IMR-90 (cell line): ENCODE data around the gene MBTPS1.

Experiments used
- CEBPB ChIP-seq: IDR thresholded peaks from 2 replicates; pipeline ENCODE4 v1.6.1; 2012; ENCODE audit warnings: low read depth, low read length, improper control_type of control experiment
- CHD1 ChIP-seq: IDR thresholded peaks from 2 replicates; pipeline ENCODE4 v1.6.1; 2012; ENCODE audit warnings: low read depth, low read length, improper control_type of control experiment
- MAFK ChIP-seq: IDR thresholded peaks from 2 replicates; pipeline ENCODE4 v1.6.1; 2012; ENCODE audit warnings: low read depth, low read length, improper control_type of control experiment
- MAZ ChIP-seq: IDR thresholded peaks from 2 replicates; pipeline ENCODE4 v1.6.1; 2012; ENCODE audit warnings: low read depth, mild to moderate bottlenecking, low read length, improper control_type of control experiment, moderate library complexity, borderline replicate concordance
- POLR2A ChIP-seq: IDR thresholded peaks from 2 replicates; pipeline ENCODE4 v1.6.1; 2012; ENCODE audit warnings: mild to moderate bottlenecking, low read depth, low read length
- RAD21 ChIP-seq: IDR thresholded peaks from 2 replicates; pipeline ENCODE4 v1.6.1; 2012; ENCODE audit warnings: low read length, improper control_type of control experiment
- RCOR1 ChIP-seq: IDR thresholded peaks from 2 replicates; pipeline ENCODE4 v1.6.1; 2012; ENCODE audit warnings: mild to moderate bottlenecking, low read length, improper control_type of control experiment; ENCODE audit not compliant: insufficient replicate concordance
- TF ChIP-seq, protein P1 (sequence below): conservative IDR thresholded peaks from 2 replicates; pipeline ENCODE4 v1.5.1; 2012; ENCODE audit warnings: mild to moderate bottlenecking, low read depth, low read length, improper control_type of control experiment
- TF ChIP-seq, protein P2 (sequence below): fragments of 150-350 bp; IDR thresholded peaks from 2 replicates; pipeline ENCODE4 v1.6.1; 2016; ENCODE audit warnings: low read depth, mild to moderate bottlenecking, low read length, moderate library complexity, borderline replicate concordance
- TF ChIP-seq, protein P3 (sequence below): fragments of 150-350 bp; IDR thresholded peaks from 2 replicates; pipeline ENCODE4 v1.6.1; 2017; ENCODE audit warnings: mild to moderate bottlenecking, antibody characterized with exemption, low read length, low read depth

DNA sequence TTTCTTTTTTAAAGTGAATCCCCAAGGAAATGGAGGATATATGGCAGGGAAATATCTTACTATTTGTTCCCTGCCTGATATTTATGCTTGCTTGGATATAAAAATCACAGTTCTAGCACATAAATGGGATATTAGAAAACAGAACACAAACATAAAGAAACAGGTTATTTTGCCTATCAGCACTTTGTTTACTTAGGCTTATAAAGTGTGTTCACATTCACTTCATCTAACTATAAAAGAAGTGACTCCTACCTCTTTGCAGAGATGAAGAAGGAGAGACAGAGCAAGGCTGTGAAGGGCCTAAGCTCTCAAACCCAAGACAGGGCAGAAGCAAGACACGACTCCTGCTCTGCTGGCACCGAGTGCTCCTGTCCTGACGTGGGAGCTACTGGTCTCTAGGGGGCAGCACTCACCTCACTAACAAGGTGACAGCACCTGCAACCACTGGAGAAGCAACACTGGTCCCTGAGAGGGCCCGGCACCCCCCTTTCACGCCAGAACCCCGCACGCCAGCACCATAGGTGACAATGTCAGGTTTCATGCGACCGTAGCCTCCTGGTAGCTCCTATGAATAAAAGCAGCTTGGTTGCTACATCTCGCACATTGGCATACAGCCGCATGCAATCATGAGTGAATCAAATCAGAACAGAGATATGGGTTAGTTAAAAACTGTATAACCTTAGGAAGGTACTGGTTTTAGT is 32.0 kb downstream of the MBTPS1 start:
- TF ChIP-seq, protein P1, sequence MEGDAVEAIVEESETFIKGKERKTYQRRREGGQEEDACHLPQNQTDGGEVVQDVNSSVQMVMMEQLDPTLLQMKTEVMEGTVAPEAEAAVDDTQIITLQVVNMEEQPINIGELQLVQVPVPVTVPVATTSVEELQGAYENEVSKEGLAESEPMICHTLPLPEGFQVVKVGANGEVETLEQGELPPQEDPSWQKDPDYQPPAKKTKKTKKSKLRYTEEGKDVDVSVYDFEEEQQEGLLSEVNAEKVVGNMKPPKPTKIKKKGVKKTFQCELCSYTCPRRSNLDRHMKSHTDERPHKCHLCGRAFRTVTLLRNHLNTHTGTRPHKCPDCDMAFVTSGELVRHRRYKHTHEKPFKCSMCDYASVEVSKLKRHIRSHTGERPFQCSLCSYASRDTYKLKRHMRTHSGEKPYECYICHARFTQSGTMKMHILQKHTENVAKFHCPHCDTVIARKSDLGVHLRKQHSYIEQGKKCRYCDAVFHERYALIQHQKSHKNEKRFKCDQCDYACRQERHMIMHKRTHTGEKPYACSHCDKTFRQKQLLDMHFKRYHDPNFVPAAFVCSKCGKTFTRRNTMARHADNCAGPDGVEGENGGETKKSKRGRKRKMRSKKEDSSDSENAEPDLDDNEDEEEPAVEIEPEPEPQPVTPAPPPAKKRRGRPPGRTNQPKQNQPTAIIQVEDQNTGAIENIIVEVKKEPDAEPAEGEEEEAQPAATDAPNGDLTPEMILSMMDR: peak; percentile 64
- TF ChIP-seq RCOR1 (no peak), RAD21 (peak; percentile 68), POLR2A (no peak), MAFK (no peak), CEBPB (no peak), MAZ (no peak), CHD1 (no peak)
- TF ChIP-seq, protein P2, sequence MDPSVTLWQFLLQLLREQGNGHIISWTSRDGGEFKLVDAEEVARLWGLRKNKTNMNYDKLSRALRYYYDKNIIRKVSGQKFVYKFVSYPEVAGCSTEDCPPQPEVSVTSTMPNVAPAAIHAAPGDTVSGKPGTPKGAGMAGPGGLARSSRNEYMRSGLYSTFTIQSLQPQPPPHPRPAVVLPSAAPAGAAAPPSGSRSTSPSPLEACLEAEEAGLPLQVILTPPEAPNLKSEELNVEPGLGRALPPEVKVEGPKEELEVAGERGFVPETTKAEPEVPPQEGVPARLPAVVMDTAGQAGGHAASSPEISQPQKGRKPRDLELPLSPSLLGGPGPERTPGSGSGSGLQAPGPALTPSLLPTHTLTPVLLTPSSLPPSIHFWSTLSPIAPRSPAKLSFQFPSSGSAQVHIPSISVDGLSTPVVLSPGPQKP: no peak
- TF ChIP-seq, protein P3, sequence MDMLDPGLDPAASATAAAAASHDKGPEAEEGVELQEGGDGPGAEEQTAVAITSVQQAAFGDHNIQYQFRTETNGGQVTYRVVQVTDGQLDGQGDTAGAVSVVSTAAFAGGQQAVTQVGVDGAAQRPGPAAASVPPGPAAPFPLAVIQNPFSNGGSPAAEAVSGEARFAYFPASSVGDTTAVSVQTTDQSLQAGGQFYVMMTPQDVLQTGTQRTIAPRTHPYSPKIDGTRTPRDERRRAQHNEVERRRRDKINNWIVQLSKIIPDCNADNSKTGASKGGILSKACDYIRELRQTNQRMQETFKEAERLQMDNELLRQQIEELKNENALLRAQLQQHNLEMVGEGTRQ: no peak
